Smooth muscle cell (in vitro differentiated cells): Measurements from ENCODE around the gene SNAP23. TPM values are rescaled to one million over a fixed set of nuclear protein-coding genes. Genes with fewer than 3 reads are reported as not detected.

Experiments
- DNase-seq: peaks from one replicate; lab custom pipeline; 2025; ENCODE audit not compliant: unreplicated experiment; lab: John Stamatoyannopoulos, UW
- H2AFZ ChIP-seq: fragments of 200-600 bp; sonication (generic); 2 replicates; pipeline ENCODE4 v1.6.0; 2016; ENCODE audit warnings: antibody characterized with exemption, low read depth, mild to moderate bottlenecking
- H3F3A ChIP-seq: fragments of 200-600 bp; sonication (generic); 2 replicates; pipeline ENCODE4 v1.6.0; 2017; ENCODE audit warnings: antibody characterized with exemption, low read depth
- H3K27ac ChIP-seq: fragments of 200-600 bp; sonication (generic); 2 replicates; pipeline ENCODE4 v1.5.1; 2016; ENCODE audit warnings: low read depth, mild to moderate bottlenecking
- H3K27me3 ChIP-seq: fragments of 200-600 bp; sonication (generic); 2 replicates; pipeline ENCODE4 v1.6.1; 2016; ENCODE audit warnings: low read depth, mild to moderate bottlenecking
- H3K36me3 ChIP-seq: fragments of 200-600 bp; sonication (generic); 2 replicates; pipeline ENCODE4 v1.5.1; 2016; ENCODE audit warnings: low read depth
- H3K4me1 ChIP-seq: fragments of 200-600 bp; sonication (generic); 2 replicates; pipeline ENCODE4 v1.5.1; 2016; ENCODE audit warnings: low read depth
- H3K4me2 ChIP-seq: fragments of 200-600 bp; sonication (generic); 2 replicates; pipeline ENCODE4 v1.6.0; 2016; ENCODE audit warnings: mild to moderate bottlenecking
- H3K4me3 ChIP-seq: fragments of 200-600 bp; sonication (generic); 2 replicates; pipeline ENCODE4 v1.5.1; 2016; ENCODE audit warnings: mild to moderate bottlenecking
- H3K79me2 ChIP-seq: fragments of 200-600 bp; sonication (generic); 2 replicates; pipeline ENCODE4 v1.6.0; 2016; ENCODE audit warnings: low read depth, mild to moderate bottlenecking
- H3K9ac ChIP-seq: fragments of 200-600 bp; sonication (generic); 2 replicates; pipeline ENCODE4 v1.6.0; 2016; ENCODE audit warnings: low read depth
- H3K9me3 ChIP-seq: fragments of 200-600 bp; sonication (generic); replicated peaks from 2 replicates; pipeline ENCODE4 v1.5.1; 2016; ENCODE audit warnings: low read depth
- H4K20me1 ChIP-seq: fragments of 200-600 bp; sonication (generic); 2 replicates; pipeline ENCODE4 v1.6.0; 2016; ENCODE audit warnings: low read depth
- CTCF ChIP-seq: fragments of 200-600 bp; sonication (generic); IDR thresholded peaks from 2 replicates; pipeline ENCODE4 v1.5.1; 2017; ENCODE audit warnings: borderline replicate concordance, mild to moderate bottlenecking, antibody characterized with exemption; ENCODE audit not compliant: insufficient read depth, poor library complexity, severe bottlenecking
- WGBS: methylation state at CpG from one replicate; pipeline ENCODE4 v1.1.7; 2016; ENCODE audit warnings: low lambda C conversion rate; 5-methylcytosine and 5-hydroxymethylcytosine counted together
- polyA plus RNA-seq: library from polyadenylated mRNA; unstranded; fragments of >200 nt; fragmentation: Nextera tagmentation; extraction: Ambion mirVana; gene quantifications from 2 replicates; pipeline ENCODE4 v1.2.1, GENCODE V29; 2016
- total RNA-seq: library from RNA; depleted of rRNA; stranded (reverse); fragments of >200 nt; gene quantifications from 2 replicates; pipeline ENCODE4 v1.2.3, GENCODE V29; 2014

The SNAP23 gene
- total and polyA plus RNA-seq, 2 experiments from 2014 or later: 73.8 to 78.7 TPM

GRCh38 chr15:42503825-42504224, 8.4 kb downstream of the SNAP23 start:
- no peak for DNase-seq
- H3K36me3 ChIP-seq: no peaks in the 10 kb centered on the region
- H2AFZ ChIP-seq: no peak overlapping the region
- WGBS: 100% methylated on average over 1 of the region's 1 CpG
- TF ChIP-seq CTCF: no peak
- peaks cover 88% of the 10 kb centered on the region for H4K20me1 ChIP-seq
- no peak overlapping the region for H3K4me2 ChIP-seq
- peaks cover 81% of the 10 kb centered on the region for H3K79me2 ChIP-seq
- H3K9ac ChIP-seq: no peak overlapping the region
- H3K27me3 ChIP-seq: no peaks in the 10 kb centered on the region
- peaks cover 6% of the 10 kb centered on the region for H3K4me1 ChIP-seq
- H3F3A ChIP-seq: peaks cover 10% of the 10 kb centered on the region
- no peak overlapping the region for H3K4me3 ChIP-seq
- no peak overlapping the region for H3K27ac ChIP-seq
- no peaks in the 10 kb centered on the region for H3K9me3 ChIP-seq

- H3K4me1 ChIP-seq: peaks cover 6% of the 10 kb centered on the region
- H3K79me2 ChIP-seq: peaks cover 88% of the 10 kb centered on the region
- no peak overlapping the region for H3K9ac ChIP-seq
- H3F3A ChIP-seq: peaks cover 6% of the 10 kb centered on the region
- no peak for DNase-seq
- H2AFZ ChIP-seq: no peak overlapping the region
- H3K4me3 ChIP-seq: no peak overlapping the region
- peaks cover 94% of the 10 kb centered on the region for H4K20me1 ChIP-seq
- peak overlapping the region; percentile 57 for H3K4me2 ChIP-seq
- no peaks in the 10 kb centered on the region for H3K9me3 ChIP-seq
- H3K27me3 ChIP-seq: no peaks in the 10 kb centered on the region
- WGBS: 58% methylated on average over 3 of the region's 3 CpGs
- H3K36me3 ChIP-seq: no peaks in the 10 kb centered on the region
- no peak for TF ChIP-seq CTCF
- H3K27ac ChIP-seq: peak overlapping the region; percentile 55
Observed at GRCh38 chr15:42504631-42505030, 9.2 kb downstream of the SNAP23 start.

GRCh38 chr15:42507514-42507913, 12.1 kb downstream of the SNAP23 start:
- Histone ChIP-seq H4K20me1 (peaks cover 86% of the 10 kb centered on the region), H3K27ac (no peak overlapping the region)

More at GRCh38 chr15:42507514-42507913, 12.1 kb downstream of the SNAP23 start:
- H3K9ac ChIP-seq: no peak overlapping the region
- peaks cover 6% of the 10 kb centered on the region for H3K4me1 ChIP-seq
- peaks cover 74% of the 10 kb centered on the region for H3K79me2 ChIP-seq
- no peak overlapping the region for H3K4me3 ChIP-seq
- H3K27me3 ChIP-seq: no peaks in the 10 kb centered on the region
- no peaks in the 10 kb centered on the region for H3F3A ChIP-seq
- no peak overlapping the region for H2AFZ ChIP-seq
- H3K9me3 ChIP-seq: no peaks in the 10 kb centered on the region
- WGBS: 77% methylated on average over 4 of the region's 4 CpGs
- no peak for TF ChIP-seq CTCF
- H3K36me3 ChIP-seq: no peaks in the 10 kb centered on the region
- no peak for DNase-seq
- H3K4me2 ChIP-seq: no peak overlapping the region
